HG03108 (cell line): ENCODE results near the gene CLMP.
"Not testable (repeated sequence)": the region's sequence is repeated elsewhere in the genome, so short reads cannot be mapped to it uniquely, and the experiment has no call there.

ENCODE experiments used
- ATAC-seq: cut with Tn5 transposase; IDR thresholded peaks from one replicate; pipeline ENCODE4 v1.9.1; 2021; ENCODE audit warnings: moderate library complexity; ENCODE audit not compliant: unreplicated experiment

Gene CLMP

GRCh38 chr11:123060277-123061000, 134.6 kb downstream of the CLMP start:
- ATAC-seq: no peak

DNA sequence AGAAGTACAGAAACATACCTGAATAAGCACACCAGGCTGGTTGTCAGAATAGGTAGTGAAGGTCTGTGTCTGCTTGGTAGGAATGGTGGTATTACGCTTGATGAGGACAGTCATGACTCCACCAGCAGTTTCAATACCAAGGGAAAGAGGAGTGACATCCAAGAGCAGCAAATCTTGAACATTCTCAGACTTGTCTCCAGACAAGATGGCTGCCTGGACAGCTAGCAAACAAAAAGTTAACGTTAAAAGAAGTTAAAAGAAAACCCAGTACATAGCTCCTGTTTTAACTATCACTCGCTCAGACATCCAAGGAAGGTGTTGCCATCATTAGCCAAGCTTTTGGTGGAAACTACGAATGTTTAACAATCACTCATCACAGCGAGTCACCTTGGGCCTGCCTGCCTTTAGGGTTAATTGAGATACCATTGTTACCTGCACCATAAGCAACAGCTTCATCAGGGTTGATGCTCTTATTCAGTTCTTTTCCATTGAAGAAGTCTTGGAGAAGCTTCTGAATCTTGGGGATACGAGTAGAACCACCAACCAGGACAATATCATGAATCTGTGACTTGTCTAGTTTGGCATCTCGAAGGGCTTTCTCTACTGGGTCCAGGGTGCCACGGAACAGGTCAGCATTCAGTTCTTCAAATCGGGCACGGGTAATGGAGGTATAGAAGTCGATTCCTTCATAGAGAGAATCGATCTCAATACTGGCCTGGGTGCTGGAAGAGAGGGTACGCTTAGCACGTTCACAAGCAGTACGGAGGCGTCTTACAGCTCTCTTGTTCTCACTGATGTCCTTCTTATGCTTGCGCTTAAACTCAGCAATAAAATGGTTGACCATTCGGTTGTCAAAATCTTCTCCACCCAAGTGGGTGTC, 135.8 kb downstream of the CLMP start:
- not testable (repeated sequence) for ATAC-seq

DNA sequence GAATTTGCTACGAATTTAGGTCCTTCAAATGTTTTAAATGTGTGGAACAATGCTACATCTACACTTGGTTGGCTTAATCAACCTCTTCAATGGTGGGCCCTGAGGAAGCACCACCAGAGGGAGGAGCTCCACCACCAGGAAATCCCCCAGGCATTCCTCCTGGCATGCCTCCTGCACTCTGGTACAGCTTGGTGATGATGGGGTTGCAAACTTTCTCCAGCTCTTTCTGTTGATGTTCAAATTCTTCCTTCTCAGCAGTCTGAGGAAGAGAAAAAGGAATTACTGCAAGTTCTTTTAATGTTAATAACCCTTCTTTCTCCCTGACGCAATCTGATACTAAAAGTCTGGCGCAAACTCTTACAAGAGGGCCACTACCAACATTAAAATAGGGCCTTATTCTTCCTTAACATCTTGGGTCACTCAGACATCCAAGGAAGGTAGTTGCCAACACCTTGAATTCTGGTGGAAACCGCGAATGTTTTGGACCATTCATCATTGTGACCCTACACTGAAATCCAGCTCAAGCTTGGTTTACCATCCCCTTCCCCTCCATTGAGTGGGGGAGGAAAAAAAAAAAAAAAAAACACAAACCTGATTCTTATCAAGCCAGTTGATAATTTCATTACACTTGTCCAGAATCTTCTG, 137.3 kb downstream of the CLMP start:
- ATAC-seq: no peak

DNA sequence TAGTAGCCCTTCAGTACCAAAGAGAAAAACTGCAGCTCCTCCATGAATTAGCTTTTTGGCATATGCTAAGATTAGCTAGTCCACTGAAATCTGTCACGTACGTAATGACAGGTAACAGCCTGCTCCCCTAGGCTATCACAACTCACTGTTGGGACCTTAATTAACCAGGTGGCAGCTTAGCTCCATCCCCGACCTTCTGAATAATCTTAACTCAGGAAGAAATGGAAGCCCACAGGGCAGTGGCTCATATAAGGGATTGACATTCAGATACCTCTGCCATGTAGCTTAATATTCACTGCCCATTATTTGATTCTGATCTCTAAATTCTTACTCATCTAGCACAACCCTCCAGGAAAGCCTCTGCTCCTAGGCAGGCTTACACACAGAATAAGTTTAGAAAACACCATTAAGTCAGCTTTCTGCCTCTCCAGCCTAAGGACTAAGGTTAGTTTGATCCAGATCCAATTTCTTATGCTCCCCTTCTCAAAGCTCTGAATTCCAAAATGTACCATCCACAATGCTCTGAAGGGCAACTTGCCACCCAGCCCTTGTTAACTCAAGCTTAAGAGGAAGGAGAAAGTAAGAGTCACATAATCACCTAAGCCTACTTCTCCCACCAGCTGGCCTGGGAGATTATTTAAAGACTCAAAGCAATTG, 138.1 kb downstream of the CLMP start:
- no peak for ATAC-seq

GRCh38 chr11:123055191-123055901, 139.7 kb downstream of the CLMP start:
- no peak for ATAC-seq

GRCh38 chr11:123054301-123055065, 140.6 kb downstream of the CLMP start:
- no peak for ATAC-seq

GRCh38 chr11:123052901-123053721, 141.9 kb downstream of the CLMP start:
- no peak for ATAC-seq

DNA sequence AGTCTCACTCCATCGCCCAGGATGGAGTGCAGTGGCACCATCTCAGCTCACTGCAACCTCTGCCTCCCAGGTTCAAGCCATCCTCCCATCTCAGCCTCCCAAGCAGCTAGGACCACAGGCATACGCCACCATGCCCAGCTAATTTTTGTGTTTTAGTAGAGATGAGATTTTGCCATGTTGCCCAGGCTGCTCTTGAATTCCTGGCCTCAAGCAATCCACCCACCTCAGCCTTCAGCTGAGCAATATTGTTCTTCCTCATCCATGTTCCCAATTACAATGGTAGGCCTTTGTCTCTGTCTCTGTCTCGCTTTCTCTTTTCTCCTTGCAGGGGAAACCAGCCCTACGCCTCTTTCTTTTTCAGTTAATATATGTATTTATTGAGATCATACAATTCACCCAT, 143.4 kb downstream of the CLMP start:
- no peak for ATAC-seq

GRCh38 chr11:123051146-123051545, 143.9 kb downstream of the CLMP start:
- ATAC-seq: no peak

- ATAC-seq: no peak
Measured at GRCh38 chr11:123047947-123048293, 147.1 kb downstream of the CLMP start.

GRCh38 chr11:123047266-123047946, 147.6 kb downstream of the CLMP start:
- ATAC-seq: no peak

DNA sequence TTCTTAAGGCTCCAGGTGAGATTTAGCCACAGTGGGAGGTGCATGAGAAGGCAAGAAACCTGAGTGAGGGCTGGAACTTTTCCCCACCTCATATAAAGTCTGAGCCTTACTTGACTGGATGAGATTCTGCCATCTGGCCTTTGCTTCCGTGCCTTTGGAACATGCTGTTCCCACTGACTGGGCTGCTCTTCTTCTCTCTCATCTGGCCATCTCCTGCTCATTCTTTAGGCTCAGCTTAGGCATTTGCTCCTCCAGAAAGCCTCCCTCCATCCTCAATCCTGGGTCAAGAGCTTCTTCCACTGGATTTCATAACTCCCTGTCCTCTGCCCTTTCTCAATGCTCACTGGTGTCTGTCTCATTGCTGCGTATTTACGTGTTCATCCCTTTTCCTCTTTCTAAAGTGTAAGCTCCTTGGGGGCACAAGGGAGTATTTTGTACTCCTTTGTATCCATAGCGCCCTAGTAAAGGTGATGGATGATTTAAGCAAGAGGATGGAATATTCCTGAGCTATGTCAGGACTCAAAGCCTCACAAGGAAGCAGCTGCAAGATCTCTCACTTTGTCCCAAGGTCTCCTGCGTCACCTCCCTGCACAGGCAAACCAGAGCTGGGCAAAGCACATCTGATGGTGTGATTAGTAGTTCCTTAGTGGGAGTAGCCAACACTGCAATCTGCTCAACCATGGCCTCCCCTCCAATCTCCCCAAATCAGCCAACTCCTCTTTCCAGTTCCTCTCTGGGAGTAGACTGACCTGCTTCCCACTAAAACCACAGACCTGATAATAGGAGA, 148.4 kb downstream of the CLMP start:
- ATAC-seq: no peak

DNA sequence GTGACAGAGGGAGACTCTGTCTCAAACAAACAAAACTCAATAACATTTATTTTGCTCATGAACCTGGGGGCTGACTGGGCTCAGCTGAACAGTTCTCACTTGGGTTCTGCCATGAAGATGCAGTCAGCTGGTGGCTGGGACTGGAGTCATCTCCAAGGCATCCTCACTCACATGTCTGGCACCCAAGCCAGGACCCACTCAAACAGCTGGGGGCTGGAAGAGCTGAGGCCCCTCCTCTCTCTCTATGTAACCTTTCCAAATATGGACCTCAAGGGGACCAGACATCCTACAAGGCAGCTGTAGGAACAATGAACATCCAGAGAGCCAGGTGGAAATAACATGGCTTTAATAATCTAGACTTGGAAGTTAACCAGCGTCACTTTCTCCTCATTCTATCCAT, 149.9 kb downstream of the CLMP start:
- no peak for ATAC-seq

DNA sequence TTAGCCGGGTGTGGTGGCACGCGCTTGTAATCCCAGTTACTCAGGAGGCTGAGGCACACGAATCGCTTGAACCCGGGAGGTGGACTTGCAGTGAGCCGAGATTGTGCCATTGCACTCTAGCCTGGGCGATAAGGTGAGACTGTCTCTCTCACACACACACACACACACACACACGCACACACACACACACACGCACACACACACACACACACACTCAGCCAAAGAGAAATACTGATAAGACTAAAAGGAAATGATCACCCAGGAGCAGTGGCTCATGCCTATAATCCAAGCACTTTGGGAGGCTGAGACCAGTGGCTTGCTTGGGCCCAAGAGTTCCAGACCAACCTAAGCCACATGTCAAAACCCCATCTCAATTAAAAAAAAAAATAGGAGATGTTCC, 153.9 kb downstream of the CLMP start:
- no peak for ATAC-seq

- no peak for ATAC-seq
Measured at GRCh38 chr11:123040111-123040432, 155.0 kb downstream of the CLMP start.

DNA sequence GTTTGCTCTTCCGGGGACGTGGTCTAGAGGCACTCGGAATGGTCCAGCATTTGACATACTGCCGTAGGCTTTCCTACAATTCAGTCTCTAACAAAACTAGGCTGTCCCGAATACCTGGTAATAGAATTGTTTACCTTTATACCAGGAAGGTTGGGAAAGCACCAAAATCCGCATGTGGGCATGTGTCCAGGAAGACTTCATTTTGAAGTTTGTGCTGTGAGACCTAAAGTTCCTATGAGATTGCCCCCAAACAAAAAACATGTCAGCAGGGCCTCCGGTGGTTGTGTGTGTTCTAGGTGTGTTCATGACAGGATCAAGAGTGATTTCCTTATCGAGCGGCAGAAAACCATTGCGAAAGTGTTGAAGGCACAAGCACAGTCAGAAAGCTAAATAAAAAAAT, 159.2 kb downstream of the CLMP start:
- no peak for ATAC-seq

DNA sequence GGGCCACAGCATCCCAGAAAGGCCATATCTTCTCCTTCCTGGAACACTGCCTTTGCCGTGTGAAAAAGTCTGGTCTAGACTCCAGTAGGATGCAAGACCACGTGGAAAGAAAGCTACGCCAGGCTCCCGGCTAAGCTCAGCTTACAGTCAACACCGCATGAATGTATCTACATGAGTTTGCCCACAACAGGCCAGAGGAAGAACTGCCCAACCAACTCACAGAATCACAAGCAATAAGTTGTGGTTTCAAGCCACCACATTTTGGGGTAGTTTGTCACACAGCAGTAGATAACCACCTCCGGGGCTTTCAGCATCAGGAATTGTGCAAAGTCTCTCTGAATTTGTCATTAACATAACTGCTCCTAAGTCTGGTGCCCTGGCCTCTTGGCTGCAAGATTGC, 160.5 kb downstream of the CLMP start:
- ATAC-seq: no peak

GRCh38 chr11:123033895-123034294, 161.2 kb downstream of the CLMP start:
- no peak for ATAC-seq
